GM18505 (cell line): ENCODE data around the gene STK39.

Source experiments
- ATAC-seq: cut with Tn5 transposase; IDR thresholded peaks from one replicate; pipeline ENCODE4 v1.9.1; 2021; ENCODE audit not compliant: unreplicated experiment
- POLR2A ChIP-seq: IDR thresholded peaks from 4 replicates; pipeline ENCODE4 v1.6.1; 2011; ENCODE audit warnings: borderline replicate concordance; ENCODE audit not compliant: insufficient read depth, insufficient read length; ENCODE audit errors: extremely low read depth

STK39 gene

GRCh38 chr2:168207851-168208250, 39.5 kb downstream of the STK39 start:
- no peak for TF ChIP-seq POLR2A
- ATAC-seq = no peak

GRCh38 chr2:168203762-168204693, 43.4 kb downstream of the STK39 start:
- no peak for TF ChIP-seq POLR2A
- ATAC-seq = no peak

DNA sequence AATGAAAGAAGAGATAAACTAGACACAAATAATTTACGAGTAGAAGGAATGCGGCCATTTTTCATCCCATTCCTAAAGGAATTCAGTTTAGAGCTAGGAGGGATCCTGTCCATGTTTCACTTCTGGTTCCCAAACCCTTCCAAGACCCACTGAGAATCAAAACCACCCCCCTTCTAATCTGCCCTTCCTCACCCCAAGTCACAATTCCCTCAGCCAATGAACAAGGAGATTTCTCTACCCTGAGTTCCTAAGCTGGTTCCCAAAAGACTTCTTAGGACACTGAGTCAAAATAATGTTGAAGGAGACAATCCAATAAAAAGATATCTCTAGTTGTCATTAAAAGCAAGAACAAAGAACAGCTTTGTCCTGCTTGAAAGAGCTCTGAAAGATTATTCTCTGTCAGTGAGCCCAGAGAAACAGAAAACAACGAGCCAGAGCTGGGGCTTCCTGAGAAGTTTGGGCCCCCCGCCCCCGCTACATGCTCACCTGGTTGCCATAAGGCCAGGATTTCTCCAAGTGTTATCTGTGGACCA, 45.7 kb downstream of the STK39 start:
- no peak for ATAC-seq
- TF ChIP-seq POLR2A = no peak

GRCh38 chr2:168200930-168201583, 46.3 kb downstream of the STK39 start:
- no peak for TF ChIP-seq POLR2A
- no peak for ATAC-seq

DNA sequence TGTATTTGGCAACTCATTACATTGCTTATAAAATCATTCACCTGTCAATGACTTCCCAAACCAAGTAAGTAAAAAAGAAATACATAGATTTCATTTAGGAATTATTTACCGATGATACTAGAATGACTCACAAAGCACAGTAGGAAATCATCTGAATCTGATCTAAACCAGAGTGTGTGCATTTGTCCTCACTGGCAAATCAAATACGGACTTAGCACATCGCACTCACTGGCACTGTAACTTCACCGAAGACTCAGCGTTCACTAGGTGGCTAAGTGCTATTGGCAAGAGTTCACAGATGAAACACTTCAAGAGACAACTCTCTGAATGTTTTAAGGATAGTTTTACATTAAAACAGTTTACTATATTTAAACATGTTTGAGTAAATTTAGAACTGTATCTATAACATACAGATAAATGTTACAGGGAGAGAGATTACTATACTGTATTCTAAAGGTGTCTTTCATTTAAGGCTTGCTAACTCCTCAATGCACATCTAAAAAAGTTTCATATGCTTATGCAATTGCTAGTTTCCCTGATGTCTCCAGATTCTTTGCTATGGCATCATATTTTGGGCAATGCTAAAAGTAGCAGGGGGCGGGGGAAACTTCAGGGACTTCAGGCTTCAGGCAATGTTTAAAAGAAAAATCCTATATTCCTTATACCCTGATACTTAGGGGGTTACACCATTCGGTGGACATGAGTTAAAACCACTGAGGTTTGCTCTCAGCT, 48.8 kb downstream of the STK39 start:
- no peak for TF ChIP-seq POLR2A

GRCh38 chr2:168196764-168197180, 50.6 kb downstream of the STK39 start:
- ATAC-seq = no peak
- TF ChIP-seq POLR2A = no peak

More for the DNA sequence above, 48.8 kb downstream of the STK39 start:
- ATAC-seq = no peak

GRCh38 chr2:168194784-168195522, 52.4 kb downstream of the STK39 start:
- ATAC-seq = peak; percentile 87
- TF ChIP-seq POLR2A = no peak

DNA sequence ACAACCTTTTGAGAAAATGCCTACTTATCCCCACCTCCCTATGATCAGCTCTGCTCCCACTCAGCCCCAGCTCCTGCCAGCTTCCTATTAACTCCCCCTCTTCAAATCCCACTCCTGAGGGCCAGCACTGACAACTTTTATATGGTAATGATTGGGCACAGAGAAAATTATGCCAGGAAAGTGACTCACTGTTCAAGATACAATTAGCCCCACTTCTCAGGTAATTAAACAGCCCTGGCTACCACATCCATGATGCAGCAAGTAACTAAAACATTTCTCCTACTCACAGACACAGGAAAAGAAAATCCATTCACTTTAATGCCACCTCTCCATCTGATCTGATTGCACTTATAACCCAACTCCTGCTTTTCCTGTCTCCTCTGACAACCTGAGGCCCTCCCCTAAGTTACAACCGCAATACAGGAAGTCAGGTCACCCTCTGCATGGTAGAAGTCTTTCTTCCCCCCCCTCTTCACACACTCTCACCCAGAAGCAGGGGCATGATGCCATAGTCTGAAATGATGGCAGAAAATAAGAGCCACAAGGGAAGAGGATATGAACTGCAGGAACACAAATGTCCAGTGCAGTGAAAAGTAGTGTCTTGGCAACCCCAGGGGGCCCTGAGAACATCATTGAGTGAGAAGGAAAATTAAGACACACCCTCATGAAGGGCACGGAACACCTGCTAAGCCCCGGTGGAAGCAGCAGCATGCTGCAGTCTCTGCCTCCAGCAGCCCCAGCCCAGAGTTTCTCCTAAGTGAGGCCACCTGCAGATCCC, 54.4 kb downstream of the STK39 start:
- no peak for TF ChIP-seq POLR2A
- no peak for ATAC-seq

DNA sequence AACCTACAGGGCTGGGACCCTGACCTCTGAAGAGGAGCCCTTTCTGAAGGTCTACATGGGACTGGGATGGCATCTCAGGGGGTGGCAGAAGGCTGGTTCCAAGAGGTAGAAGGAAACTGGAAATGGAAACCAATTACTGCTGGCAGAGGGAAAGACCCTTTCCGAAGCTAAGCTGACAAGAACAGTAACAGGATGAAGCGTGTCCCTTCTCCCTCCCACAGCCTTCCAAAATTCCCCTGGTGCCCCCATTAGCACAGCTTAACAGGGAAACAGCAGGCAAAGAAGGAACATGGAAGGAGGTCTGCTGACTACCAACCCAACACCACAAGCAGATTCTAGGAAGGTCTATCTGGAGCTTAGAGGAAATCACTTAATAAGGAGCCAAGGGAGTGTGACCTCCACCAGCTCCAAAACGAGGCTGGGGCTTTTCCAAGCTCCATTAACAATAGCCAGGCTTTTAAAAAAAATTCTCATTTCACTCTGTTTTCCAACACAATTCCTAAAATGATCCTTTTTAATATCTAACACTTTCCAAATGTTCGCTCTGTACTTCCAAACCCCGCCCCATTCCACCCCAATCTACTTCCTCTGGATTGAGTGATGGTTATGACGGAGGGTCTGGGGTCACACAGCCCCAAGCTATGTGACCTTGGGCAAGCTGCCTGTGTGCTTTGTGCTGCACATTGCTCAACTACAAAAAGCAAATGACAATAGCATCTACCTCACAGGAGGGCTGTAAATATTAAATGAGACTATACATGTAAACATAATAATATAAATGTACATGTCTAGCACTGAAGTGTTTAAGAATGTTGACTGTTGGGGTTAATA, 55.2 kb downstream of the STK39 start:
- ATAC-seq = no peak
- TF ChIP-seq POLR2A = no peak

DNA sequence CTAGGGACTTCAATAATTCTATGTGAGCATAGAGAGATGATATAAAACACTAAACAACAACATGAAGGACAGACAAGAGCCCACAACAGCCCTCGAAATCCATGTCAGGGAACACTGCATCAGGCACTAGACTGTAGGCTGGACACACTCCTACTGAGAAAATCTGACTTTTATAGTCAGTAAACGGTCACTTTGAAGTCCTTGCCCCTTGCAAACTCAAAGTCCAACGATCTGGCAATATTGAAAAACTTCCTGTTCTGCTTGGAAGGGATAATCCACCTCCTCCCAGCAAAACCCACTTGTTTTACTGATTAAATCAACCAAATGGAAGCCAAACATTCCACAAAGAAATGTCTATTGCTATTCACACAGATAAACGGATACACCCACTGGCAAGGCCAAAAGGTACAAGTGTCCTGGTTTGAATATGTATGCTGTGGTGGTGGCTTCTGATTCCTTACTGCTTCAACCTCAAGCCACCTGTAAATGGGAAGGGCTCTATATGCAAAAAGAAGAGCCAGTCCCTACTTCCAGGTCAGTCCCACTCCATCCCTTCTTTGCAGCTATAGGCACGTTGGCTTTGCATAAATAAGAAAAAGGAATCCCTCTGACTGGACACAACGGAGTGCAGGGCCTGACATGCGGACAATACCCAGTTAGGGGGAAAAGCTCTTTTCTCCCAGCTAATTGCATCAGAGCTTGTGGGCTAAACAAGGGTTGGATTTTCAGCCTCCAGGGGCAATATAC, 56.6 kb downstream of the STK39 start:
- no peak for ATAC-seq
- no peak for TF ChIP-seq POLR2A
